Measurements from ENCODE around the gene EXOC3. TPM values are rescaled to one million over a fixed set of nuclear protein-coding genes. Genes with fewer than 3 reads are reported as not detected.

The EXOC3 gene
- total and polyA plus RNA-seq, 4 donors: 31.3 to 88.9 (median 59.9) TPM

- no peaks in the 10 kb centered on the region for H3K36me3 ChIP-seq (ENCODE audit: control insufficient read depth in 1 of 2, insufficient read depth in 2 of 2, low read length in 1 of 2)
- no peak overlapping the region for H3K4me3 ChIP-seq (ENCODE audit: low read length in 2 of 2)
- 80 to 81% methylated on average over 10 to 16 of the region's 16 CpGs for WGBS, 2 donors
- H3K27me3 ChIP-seq (ENCODE audit: control insufficient read depth in 1 of 2, insufficient read depth in 2 of 2, low read length in 1 of 2): no peaks in the 10 kb centered on the region
- no peak for ATAC-seq (ENCODE audit: low FRiP score)
- intact Hi-C loops (cut with DNase I): no loop called here
- no peaks in the 10 kb centered on the region for H3K9me3 ChIP-seq (ENCODE audit: control insufficient read depth, low read length)
- DNase-seq: peak; percentile 21 to 70
- H3K27ac ChIP-seq (ENCODE audit: low read depth in 1 of 2, low read length in 2 of 2): no peak overlapping the region
- no peaks in the 10 kb centered on the region for H3K4me1 ChIP-seq (ENCODE audit: control insufficient read depth in 1 of 2, insufficient read depth in 2 of 2, low read length in 2 of 2)
Measured at GRCh38 chr5:433836-434235, 9.1 kb upstream of the EXOC3 start.

DNA sequence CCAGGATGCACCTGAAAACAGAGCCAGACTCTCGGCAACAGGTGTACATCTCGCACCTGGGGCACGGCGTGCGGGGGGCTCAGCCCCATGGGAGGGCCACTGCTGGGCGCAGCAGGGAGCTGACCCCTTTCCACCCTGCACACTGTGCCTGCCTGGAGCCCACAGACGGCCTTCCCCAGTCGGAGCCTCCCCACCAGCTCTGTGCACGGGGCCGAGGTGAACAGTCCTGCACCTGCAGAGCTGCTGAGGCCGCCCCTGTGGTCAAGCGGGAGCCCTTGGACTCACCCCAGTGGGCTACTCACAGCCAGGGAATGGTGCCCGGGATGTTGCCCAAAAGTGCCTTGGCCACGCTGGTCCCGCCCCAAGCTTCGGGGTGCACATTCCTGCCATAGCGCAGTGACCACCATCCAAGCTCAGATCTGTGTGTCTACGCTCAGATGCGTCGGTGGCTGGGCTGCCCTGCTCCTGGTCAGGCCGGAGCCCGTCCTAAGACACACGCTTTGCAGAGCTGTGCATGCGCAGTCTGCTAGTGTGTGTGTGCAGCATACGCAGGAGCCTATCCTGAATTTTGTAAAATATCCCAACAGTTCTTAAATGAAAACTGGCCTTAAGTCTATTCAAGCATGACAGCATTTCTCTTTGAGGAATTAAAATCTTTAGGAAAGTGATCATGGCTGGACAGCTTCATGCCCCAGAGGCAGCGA is 8.4 kb upstream of the EXOC3 start:
- H3K36me3 ChIP-seq (ENCODE audit: control insufficient read depth in 1 of 2, insufficient read depth in 2 of 2, low read length in 1 of 2): no peaks in the 10 kb centered on the region
- ATAC-seq (ENCODE audit: low FRiP score) (no peak), DNase-seq (peak; percentile 43 to 72)
- no peaks in the 10 kb centered on the region for H3K27me3 ChIP-seq (ENCODE audit: control insufficient read depth in 1 of 2, insufficient read depth in 2 of 2, low read length in 1 of 2)
- WGBS, 2 donors: 84 to 85% methylated on average over 26 of the region's 26 CpGs
- no peaks in the 10 kb centered on the region for H3K4me1 ChIP-seq (ENCODE audit: control insufficient read depth in 1 of 2, insufficient read depth in 2 of 2, low read length in 2 of 2)
- no peak overlapping the region for H3K27ac ChIP-seq (ENCODE audit: low read depth in 1 of 2, low read length in 2 of 2)
- intact Hi-C loops (cut with DNase I): loop anchor here in 1 of 2 donors (5.0 kb wide), 1 partner anchor 117 kb away; no protein-coding TSS in a partner anchor
- H3K9me3 ChIP-seq (ENCODE audit: control insufficient read depth, low read length): no peaks in the 10 kb centered on the region
- no peak overlapping the region for H3K4me3 ChIP-seq (ENCODE audit: low read length in 2 of 2)

DNA sequence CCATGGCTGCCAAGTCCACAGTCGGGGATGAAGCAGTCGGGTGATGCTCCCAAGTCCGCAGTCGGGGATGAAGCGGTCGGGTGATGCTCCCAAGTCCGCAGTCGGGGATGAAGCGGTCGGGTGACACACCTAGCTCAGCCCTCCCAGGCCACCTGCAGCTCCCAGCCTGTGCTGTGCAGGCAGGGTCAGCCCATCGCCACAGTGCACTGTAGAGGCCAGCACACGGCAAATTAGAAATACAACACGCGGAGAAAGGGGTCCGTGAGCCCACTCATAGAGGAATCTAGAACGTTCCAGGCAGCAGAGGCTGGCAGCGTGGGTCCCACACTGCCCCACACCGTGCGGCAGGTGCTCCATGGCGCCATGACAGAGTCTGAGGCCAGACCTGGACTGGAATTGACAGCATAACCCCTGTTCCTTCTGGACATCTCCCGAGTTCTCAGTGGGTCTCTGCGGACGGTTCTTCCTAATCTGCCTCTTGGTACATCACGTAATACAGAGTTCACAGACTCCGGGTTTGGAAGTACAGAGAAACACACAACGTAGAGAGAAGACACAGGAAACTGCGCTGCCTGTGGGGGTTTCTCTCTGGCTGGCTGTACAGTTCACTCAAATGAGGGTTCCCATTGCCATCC is 7.7 kb upstream of the EXOC3 start:
- intact Hi-C loops (cut with DNase I): loop anchor here in 1 of 2 donors (5.0 kb wide), 1 partner anchor 118 kb away; no protein-coding TSS in a partner anchor
- no peaks in the 10 kb centered on the region for H3K36me3 ChIP-seq (ENCODE audit: control insufficient read depth in 1 of 2, insufficient read depth in 2 of 2, low read length in 1 of 2)

GRCh38 chr5:435961-436640 is 6.9 kb upstream of the EXOC3 start:
- Histone ChIP-seq H3K4me1 (ENCODE audit: control insufficient read depth in 1 of 2, insufficient read depth in 2 of 2, low read length in 2 of 2) (no peaks in the 10 kb centered on the region), H3K27ac (ENCODE audit: low read depth in 1 of 2, low read length in 2 of 2) (no peak overlapping the region), H3K4me3 (ENCODE audit: low read length in 2 of 2) (no peak overlapping the region), H3K9me3 (ENCODE audit: control insufficient read depth, low read length) (no peaks in the 10 kb centered on the region), H3K27me3 (ENCODE audit: control insufficient read depth in 1 of 2, insufficient read depth in 2 of 2, low read length in 1 of 2) (no peaks in the 10 kb centered on the region), H3K36me3 (ENCODE audit: control insufficient read depth in 1 of 2, insufficient read depth in 2 of 2, low read length in 1 of 2) (no peaks in the 10 kb centered on the region)
- intact Hi-C loops (cut with DNase I): loop anchor here in 1 of 2 donors (5.0 kb wide), 1 partner anchor 119 kb away; no protein-coding TSS in a partner anchor
- WGBS, 2 donors: 78 to 81% methylated on average over 18 of the region's 18 CpGs
- ATAC-seq (ENCODE audit: low FRiP score): no peak
- DNase-seq: peak; percentile 36 to 67

More for the DNA sequence above, 7.7 kb upstream of the EXOC3 start:
- Histone ChIP-seq H3K27me3 (ENCODE audit: control insufficient read depth in 1 of 2, insufficient read depth in 2 of 2, low read length in 1 of 2) (no peaks in the 10 kb centered on the region), H3K27ac (ENCODE audit: low read depth in 1 of 2, low read length in 2 of 2) (no peak overlapping the region), H3K9me3 (ENCODE audit: control insufficient read depth, low read length) (no peaks in the 10 kb centered on the region), H3K4me3 (ENCODE audit: low read length in 2 of 2) (no peak overlapping the region), H3K4me1 (ENCODE audit: control insufficient read depth in 1 of 2, insufficient read depth in 2 of 2, low read length in 2 of 2) (no peaks in the 10 kb centered on the region)
- DNase-seq (peak in 1 of 2 donors; percentile 58), ATAC-seq (ENCODE audit: low FRiP score) (no peak)
- WGBS, 2 donors: 85 to 89% methylated on average over 27 of the region's 27 CpGs

GRCh38 chr5:436641-436975 is 6.4 kb upstream of the EXOC3 start:
- ATAC-seq (ENCODE audit: low FRiP score): no peak
- no peaks in the 10 kb centered on the region for H3K36me3 ChIP-seq (ENCODE audit: control insufficient read depth in 1 of 2, insufficient read depth in 2 of 2, low read length in 1 of 2)
- no peaks in the 10 kb centered on the region for H3K4me1 ChIP-seq (ENCODE audit: control insufficient read depth in 1 of 2, insufficient read depth in 2 of 2, low read length in 2 of 2)
- DNase-seq: peak in 1 of 2 donors; percentile 24
- no peaks in the 10 kb centered on the region for H3K27me3 ChIP-seq (ENCODE audit: control insufficient read depth in 1 of 2, insufficient read depth in 2 of 2, low read length in 1 of 2)
- no peak overlapping the region for H3K27ac ChIP-seq (ENCODE audit: low read depth in 1 of 2, low read length in 2 of 2)
- H3K9me3 ChIP-seq (ENCODE audit: control insufficient read depth, low read length): no peaks in the 10 kb centered on the region
- H3K4me3 ChIP-seq (ENCODE audit: low read length in 2 of 2): no peak overlapping the region
- 63 to 65% methylated on average over 5 of the region's 5 CpGs for WGBS, 2 donors
- intact Hi-C loops (cut with DNase I): loop anchor here in 1 of 2 donors (5.0 kb wide), 1 partner anchor 119 kb away; no protein-coding TSS in a partner anchor

DNA sequence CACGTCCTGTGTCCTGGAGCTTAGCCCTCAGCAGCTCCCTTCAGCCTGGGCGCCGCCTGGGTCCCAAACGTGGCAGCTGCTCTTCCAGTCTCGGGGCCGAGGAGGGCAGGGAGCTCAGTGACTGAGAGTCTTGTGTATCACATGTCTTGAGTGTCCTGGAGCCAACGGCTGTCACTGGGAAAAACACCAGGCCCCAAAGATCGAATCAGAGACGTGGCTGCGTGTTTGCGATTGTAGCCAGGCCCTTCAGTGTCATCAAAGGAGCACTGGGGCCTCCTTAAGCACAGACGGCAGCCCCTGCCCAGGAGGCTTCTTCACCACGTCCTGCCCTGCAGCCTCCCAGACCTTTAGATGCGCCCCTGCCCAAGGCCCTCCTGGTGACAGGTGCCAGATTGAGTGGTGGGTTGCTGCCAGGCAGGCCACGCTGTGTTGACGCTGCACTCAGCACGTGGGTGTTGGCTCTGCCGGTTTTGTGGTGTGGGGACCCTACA is 5.7 kb upstream of the EXOC3 start:
- H3K27me3 ChIP-seq (ENCODE audit: control insufficient read depth in 1 of 2, insufficient read depth in 2 of 2, low read length in 1 of 2): no peaks in the 10 kb centered on the region

DNA sequence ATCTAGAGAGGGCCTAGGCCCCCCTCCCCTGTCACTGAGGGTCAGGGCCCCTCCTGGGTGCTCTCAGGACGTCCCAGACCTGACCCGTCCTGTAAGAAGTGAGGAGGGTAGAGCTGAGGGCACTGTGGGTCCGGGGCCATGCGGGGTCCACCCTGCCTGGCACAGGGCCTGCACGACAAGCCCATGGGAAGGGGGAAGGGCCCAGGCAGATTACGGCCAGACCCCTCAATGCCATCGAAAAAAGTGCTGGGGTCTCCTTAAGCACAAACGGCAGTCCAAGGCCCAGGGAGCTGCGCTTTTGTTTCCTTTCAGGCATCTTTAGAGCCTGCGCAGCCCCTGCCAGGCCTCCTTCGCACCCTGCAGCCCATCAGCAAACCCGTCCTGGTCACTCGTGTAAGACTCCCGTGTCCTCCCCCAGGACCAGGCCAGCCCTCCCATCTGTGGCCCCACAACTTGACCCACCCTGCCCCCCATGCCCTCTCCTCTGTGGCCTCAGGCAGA is 4.4 kb upstream of the EXOC3 start:
- DNase-seq (peak; percentile 26 to 49), ATAC-seq (ENCODE audit: low FRiP score) (no peak)
- Histone ChIP-seq H3K36me3 (ENCODE audit: control insufficient read depth in 1 of 2, insufficient read depth in 2 of 2, low read length in 1 of 2) (no peaks in the 10 kb centered on the region), H3K9me3 (ENCODE audit: control insufficient read depth, low read length) (no peaks in the 10 kb centered on the region), H3K27me3 (ENCODE audit: control insufficient read depth in 1 of 2, insufficient read depth in 2 of 2, low read length in 1 of 2) (no peaks in the 10 kb centered on the region), H3K27ac (ENCODE audit: low read depth in 1 of 2, low read length in 2 of 2) (no peak overlapping the region), H3K4me1 (ENCODE audit: control insufficient read depth in 1 of 2, insufficient read depth in 2 of 2, low read length in 2 of 2) (no peaks in the 10 kb centered on the region), H3K4me3 (ENCODE audit: low read length in 2 of 2) (no peak overlapping the region)
- WGBS, 2 donors: 65 to 69% methylated on average over 14 of the region's 14 CpGs
- intact Hi-C loops (cut with DNase I): loop anchor here in 1 of 2 donors (5.0 kb wide), 1 partner anchor 121 kb away; no protein-coding TSS in a partner anchor

More for the DNA sequence above, 5.7 kb upstream of the EXOC3 start:
- H3K4me1 ChIP-seq (ENCODE audit: control insufficient read depth in 1 of 2, insufficient read depth in 2 of 2, low read length in 2 of 2): no peaks in the 10 kb centered on the region
- H3K36me3 ChIP-seq (ENCODE audit: control insufficient read depth in 1 of 2, insufficient read depth in 2 of 2, low read length in 1 of 2): no peaks in the 10 kb centered on the region
- intact Hi-C loops (cut with DNase I): loop anchor here in 1 of 2 donors (5.0 kb wide), 1 partner anchor 120 kb away; no protein-coding TSS in a partner anchor
- DNase-seq: peak; percentile 38 to 72
- no peak for ATAC-seq (ENCODE audit: low FRiP score)
- WGBS, 2 donors: 64 to 70% methylated on average over 18 of the region's 18 CpGs
- H3K4me3 ChIP-seq (ENCODE audit: low read length in 2 of 2): no peak overlapping the region
- H3K9me3 ChIP-seq (ENCODE audit: control insufficient read depth, low read length): no peaks in the 10 kb centered on the region
- H3K27ac ChIP-seq (ENCODE audit: low read depth in 1 of 2, low read length in 2 of 2): no peak overlapping the region

DNA sequence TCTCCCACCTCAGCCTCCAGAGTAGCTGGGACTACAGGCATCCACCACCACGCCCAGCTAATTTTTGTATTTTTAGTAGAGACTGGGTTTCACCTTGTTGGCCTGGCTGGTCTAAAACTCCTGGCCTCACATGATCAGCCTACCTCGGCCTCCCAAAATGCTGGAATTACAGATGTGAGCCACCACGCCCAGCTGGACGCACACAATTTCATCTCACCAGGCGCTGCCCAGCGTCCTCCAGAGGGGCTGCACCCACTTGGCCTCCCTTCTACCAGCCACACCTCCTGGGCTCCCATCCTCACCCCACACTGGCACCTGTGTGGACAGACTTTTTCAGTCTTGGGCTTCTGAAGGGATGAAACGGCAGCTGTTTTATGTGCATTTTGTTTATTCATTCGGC is 3.8 kb upstream of the EXOC3 start:
- H3K27ac ChIP-seq (ENCODE audit: low read depth in 1 of 2, low read length in 2 of 2): no peak overlapping the region
- 83 to 88% methylated on average over 8 of the region's 8 CpGs for whole genome bisulfite sequencing, 2 donors

More for the DNA sequence above, 3.8 kb upstream of the EXOC3 start:
- intact Hi-C loops (cut with DNase I): loop anchor here in 1 of 2 donors (5.0 kb wide), 1 partner anchor 122 kb away; no protein-coding TSS in a partner anchor
- Histone ChIP-seq H3K4me3 (ENCODE audit: low read length in 2 of 2) (no peak overlapping the region), H3K36me3 (ENCODE audit: control insufficient read depth in 1 of 2, insufficient read depth in 2 of 2, low read length in 1 of 2) (no peaks in the 10 kb centered on the region), H3K27me3 (ENCODE audit: control insufficient read depth in 1 of 2, insufficient read depth in 2 of 2, low read length in 1 of 2) (no peaks in the 10 kb centered on the region), H3K4me1 (ENCODE audit: control insufficient read depth in 1 of 2, insufficient read depth in 2 of 2, low read length in 2 of 2) (no peaks in the 10 kb centered on the region), H3K9me3 (ENCODE audit: control insufficient read depth, low read length) (no peaks in the 10 kb centered on the region)
- ATAC-seq (ENCODE audit: low FRiP score) (no peak), DNase-seq (peak; percentile 13 to 26)
